ENCODE results near the gene RUSC2.

RUSC2 gene

DNA sequence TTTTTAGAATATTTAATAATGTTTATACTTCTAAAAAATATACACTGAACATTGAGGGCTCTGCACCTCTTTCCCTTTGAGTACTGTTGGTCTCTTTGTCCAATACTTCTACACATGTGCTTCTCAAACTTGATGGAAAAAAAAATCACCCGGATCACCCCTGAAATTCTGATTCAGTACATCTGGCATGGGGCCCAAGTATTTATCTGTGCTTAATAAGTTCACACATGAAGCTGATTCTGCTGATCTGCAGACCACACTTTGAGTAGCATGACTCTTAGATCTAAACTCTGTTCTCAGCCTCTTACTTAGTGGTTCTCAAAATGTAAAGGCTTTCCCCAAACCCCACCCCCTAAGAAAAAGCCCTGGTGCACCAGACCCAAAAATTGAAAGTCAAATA lies 12.0 kb downstream of the RUSC2 start:
- TF ChIP-seq, protein P1, sequence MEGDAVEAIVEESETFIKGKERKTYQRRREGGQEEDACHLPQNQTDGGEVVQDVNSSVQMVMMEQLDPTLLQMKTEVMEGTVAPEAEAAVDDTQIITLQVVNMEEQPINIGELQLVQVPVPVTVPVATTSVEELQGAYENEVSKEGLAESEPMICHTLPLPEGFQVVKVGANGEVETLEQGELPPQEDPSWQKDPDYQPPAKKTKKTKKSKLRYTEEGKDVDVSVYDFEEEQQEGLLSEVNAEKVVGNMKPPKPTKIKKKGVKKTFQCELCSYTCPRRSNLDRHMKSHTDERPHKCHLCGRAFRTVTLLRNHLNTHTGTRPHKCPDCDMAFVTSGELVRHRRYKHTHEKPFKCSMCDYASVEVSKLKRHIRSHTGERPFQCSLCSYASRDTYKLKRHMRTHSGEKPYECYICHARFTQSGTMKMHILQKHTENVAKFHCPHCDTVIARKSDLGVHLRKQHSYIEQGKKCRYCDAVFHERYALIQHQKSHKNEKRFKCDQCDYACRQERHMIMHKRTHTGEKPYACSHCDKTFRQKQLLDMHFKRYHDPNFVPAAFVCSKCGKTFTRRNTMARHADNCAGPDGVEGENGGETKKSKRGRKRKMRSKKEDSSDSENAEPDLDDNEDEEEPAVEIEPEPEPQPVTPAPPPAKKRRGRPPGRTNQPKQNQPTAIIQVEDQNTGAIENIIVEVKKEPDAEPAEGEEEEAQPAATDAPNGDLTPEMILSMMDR (IDR thresholded peaks at IDR 0.05; ENCODE audit: control insufficient read depth, insufficient read depth, low read depth, low read length, missing control alignments): no peak
- DNase-seq (ENCODE audit: low read depth): no peak
- no peak overlapping the region for H3K4me3 ChIP-seq (ENCODE audit: control insufficient read depth, low read depth, low read length)

DNA sequence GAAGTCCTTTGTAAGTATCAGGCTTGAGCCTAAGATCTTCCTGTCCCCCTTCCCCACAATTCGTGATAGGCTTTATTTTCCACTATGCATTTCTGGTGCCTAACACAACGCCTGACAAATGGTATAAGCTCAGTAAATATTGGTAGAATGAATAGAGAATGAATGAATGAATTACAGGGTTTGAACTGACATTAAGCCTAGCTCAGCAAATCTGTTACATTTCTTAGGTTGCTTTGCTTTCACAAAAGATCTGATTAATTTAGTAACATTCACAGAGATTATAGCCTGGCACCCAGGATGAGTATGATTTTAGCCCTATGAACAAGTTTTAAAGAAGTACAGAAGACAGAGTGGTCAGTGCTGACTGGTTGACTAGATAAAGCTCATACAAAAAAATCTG lies 16.4 kb downstream of the RUSC2 start:
- TF ChIP-seq, protein P1 (IDR thresholded peaks at IDR 0.05; ENCODE audit: control insufficient read depth, insufficient read depth, low read depth, low read length, missing control alignments): no peak
- H3K4me3 ChIP-seq (ENCODE audit: control insufficient read depth, low read depth, low read length): no peak overlapping the region
- DNase-seq (ENCODE audit: low read depth): no peak

DNA sequence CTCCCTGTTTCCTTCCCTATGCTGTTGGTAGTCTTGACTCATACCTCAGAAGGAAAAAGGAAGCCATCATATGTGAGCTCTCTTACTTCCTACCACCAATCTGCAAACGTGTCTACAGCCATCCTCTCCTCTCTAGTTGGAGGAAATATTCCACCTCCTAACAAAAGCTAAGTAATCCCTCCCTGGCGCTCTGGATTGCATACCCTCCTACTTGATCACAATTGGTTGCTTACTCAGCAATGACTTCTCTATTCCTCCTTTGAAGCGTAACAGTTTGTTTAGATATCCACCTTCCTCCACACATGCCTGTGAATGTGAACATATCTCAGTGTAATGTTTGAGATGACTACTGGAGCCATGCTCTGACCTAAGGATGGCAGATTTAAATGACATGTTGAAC lies 18.2 kb downstream of the RUSC2 start:
- H3K4me3 ChIP-seq (ENCODE audit: control insufficient read depth, low read depth, low read length): no peak overlapping the region
- no peak for DNase-seq (ENCODE audit: low read depth)
- TF ChIP-seq, protein P1 (IDR thresholded peaks at IDR 0.05; ENCODE audit: control insufficient read depth, insufficient read depth, low read depth, low read length, missing control alignments): no peak

DNA sequence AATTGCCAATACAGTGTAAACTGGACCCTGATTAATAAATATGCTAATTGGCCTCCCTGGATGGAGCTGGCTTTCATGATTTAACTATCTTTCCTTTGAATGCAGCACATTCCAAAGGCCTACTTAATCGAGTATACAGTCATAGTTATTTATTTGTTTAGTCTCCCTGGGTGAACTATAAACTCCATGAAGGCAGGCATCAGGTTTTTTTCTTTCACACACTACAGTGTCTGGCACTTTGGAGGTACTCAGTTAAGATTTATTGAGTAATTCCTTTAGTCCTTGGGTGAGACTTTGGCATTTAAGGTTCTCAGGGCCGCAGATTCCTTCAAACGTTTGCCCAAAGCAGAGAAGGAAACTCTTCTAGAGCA lies 20.5 kb downstream of the RUSC2 start:
- TF ChIP-seq, protein P1 (IDR thresholded peaks at IDR 0.05; ENCODE audit: control insufficient read depth, insufficient read depth, low read depth, low read length, missing control alignments): no peak
- DNase-seq (ENCODE audit: low read depth): no peak

DNA sequence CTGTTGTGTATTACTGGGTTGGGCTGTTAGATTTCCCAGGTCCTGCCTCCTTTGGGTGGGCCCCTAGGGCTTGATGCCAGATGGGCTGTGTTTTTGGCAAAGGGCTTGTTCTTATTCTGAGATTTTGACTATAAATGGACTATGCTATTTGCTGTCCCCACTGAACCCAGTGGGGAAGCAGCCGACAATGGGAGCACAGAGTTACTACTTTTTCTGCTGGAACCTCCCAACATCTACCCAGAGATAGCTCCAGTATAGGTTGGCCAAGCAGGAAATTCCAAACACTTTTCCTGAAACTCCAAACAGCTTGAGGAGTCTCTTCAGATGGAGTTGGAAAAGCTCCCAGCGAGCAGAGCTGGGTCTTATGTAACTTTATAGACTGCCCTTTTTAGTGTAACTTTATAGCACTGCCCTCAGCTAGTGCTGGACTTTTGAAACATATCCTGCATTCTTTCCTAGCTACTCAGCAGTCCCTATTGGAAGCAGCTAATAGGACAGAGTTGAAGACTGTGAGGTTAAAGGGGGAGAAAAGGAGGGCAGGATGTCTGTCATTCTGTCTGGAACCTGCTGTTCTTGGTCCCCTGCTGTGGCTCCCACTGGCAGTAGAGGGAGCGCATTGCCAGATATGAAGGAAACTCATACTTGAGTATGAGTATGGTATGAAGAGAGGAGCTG lies 21.0 kb downstream of the RUSC2 start:
- TF ChIP-seq, protein P1 (IDR thresholded peaks at IDR 0.05; ENCODE audit: control insufficient read depth, insufficient read depth, low read depth, low read length, missing control alignments): peak; percentile 27
- peak; percentile 98 for DNase-seq (ENCODE audit: low read depth)

More for the DNA sequence above, 20.5 kb downstream of the RUSC2 start:
- H3K4me3 ChIP-seq (ENCODE audit: control insufficient read depth, low read depth, low read length): no peak overlapping the region

DNA sequence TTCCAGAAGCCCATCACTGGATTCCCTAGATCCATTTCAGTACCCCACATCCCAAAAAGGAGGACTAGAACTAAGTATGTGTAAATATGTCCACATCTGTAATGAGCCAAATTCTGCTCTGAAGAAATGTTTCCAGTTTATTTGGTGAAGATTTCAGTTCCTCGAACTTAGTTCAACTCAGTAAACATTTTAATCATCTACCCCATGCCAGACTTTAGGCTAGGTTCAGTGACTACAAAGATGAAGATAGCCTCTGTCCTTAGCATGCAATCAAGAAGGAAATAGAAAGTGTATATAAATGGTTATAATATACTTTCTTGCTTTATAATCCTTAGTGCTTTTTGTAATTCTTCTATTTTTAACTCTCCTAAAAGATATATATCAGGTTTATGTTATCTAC lies 21.5 kb downstream of the RUSC2 start:
- TF ChIP-seq, protein P1 (IDR thresholded peaks at IDR 0.05; ENCODE audit: control insufficient read depth, insufficient read depth, low read depth, low read length, missing control alignments): no peak
- H3K4me3 ChIP-seq (ENCODE audit: control insufficient read depth, low read depth, low read length): no peak overlapping the region
- DNase-seq (ENCODE audit: low read depth): no peak

More for the DNA sequence above, 21.0 kb downstream of the RUSC2 start:
- no peak overlapping the region for H3K4me3 ChIP-seq (ENCODE audit: control insufficient read depth, low read depth, low read length)
